Esophagus squamous epithelium (tissue), 4 donors: ENCODE data around the gene TRAPPC5.

Experiments
- POLR2A ChIP-seq, 4 donors: fragments of 450-650 bp; IDR thresholded peaks; one replicate each; pipeline ENCODE4 v1.6.1; 2017; ENCODE audit warnings: antibody characterized with exemption in 4 of 4, mild to moderate bottlenecking in 4 of 4, moderate library complexity in 3 of 4
- TF ChIP-seq, protein P1 (sequence below), 6 experiments: fragments of 450-650 bp in 4 of 6; fragments of 200-600 bp in 2 of 6; sonication (generic) in 2 of 6; IDR thresholded peaks; one replicate each; pipeline ENCODE4 v1.5.1; 2016 to 2019; ENCODE audit warnings: antibody characterized with exemption in 6 of 6, mild to moderate bottlenecking in 4 of 6, moderate library complexity in 4 of 6

DNA sequence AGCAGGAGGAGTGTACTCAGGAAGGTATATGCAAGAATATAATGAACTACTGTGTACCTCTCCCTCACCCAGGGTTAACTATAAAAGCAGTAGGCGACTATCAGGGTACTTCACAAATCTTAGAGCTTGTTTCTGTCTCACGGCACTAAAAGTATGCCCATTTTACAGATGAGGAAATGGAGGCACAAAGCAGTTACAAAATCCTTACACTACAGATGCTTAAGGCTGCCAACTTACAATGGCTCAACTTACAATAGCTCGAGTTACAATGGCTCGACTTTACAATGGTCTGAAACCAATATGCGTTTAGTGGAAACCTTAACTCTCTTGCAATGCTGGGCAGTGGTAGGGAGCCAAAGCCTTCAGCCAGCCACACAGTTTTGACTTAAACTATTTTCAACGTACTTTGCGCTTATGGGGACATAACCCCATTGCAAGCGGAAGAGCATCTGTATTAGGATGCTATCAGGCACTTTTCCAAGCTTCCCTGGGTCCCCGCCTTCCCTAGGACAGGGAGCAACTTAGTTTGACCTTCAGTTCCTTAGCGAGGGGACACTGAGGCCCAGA, 17.2 kb downstream of the TRAPPC5 start:
- no peak for TF ChIP-seq POLR2A (IDR thresholded peaks at IDR 0.05)
- TF ChIP-seq, protein P1, sequence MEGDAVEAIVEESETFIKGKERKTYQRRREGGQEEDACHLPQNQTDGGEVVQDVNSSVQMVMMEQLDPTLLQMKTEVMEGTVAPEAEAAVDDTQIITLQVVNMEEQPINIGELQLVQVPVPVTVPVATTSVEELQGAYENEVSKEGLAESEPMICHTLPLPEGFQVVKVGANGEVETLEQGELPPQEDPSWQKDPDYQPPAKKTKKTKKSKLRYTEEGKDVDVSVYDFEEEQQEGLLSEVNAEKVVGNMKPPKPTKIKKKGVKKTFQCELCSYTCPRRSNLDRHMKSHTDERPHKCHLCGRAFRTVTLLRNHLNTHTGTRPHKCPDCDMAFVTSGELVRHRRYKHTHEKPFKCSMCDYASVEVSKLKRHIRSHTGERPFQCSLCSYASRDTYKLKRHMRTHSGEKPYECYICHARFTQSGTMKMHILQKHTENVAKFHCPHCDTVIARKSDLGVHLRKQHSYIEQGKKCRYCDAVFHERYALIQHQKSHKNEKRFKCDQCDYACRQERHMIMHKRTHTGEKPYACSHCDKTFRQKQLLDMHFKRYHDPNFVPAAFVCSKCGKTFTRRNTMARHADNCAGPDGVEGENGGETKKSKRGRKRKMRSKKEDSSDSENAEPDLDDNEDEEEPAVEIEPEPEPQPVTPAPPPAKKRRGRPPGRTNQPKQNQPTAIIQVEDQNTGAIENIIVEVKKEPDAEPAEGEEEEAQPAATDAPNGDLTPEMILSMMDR (IDR thresholded peaks at IDR 0.05): no peak
